ENCODE data around the gene GAPT.
"Not testable (repeated sequence)": the region's sequence is repeated elsewhere in the genome, so short reads cannot be mapped to it uniquely, and the experiment has no call there.

The GAPT gene

DNA sequence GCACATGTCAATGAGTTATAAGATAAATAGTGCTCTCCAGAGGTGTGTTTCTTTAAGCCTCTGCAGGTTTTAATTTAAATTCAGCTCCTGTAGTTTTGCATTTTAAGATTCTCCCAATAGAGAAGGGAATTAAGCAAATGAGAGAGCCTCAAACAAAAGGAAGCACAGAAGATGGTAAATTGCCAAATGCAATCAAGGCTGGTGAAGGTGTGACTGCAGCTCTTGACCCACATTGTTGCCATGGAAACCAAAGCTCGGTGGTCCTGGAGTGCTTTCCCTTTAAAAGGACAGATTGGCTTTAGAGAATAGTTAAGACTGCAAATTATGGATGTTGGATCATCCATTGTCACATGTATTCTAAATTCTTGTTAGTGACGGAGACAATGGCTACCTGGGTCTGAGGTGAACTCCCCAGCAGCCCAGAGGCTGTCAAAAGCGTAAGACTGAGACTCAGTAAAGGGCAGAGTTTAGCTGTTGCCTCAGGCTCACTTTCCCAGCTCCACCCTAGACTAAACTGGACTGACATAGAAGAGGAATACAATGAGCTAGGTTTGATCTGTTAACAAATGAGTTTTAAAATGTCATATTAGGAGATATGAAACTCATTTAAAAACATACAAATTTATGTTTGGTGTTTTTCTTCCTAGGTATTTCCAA, 12.3 kb downstream of the GAPT start:
- no peak for DNase-seq (ENCODE audit: low read depth, low spot score)

- DNase-seq (ENCODE audit: low read depth, low spot score), result no peak
These were observed 13.5 kb downstream of the GAPT start for GRCh38 chr5:58504766-58505165.

DNA sequence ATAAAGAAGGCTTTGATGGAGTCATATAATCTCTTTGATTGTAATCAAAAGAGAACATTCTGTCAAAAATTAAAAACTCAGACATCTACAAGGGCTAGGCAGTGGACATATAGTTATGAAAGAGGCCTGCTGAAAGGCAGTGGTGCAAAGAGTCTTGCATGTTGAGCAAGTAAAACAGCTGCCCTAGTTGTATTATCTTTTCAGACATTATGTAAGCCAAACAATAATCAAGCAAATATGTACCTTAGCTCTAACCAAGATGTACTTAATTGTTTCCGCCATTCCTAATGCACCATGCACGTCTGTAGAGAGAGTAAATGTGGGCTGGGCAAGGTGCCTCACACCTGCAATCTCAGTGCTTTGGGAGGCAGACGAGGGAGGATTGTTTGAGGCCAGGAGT, 14.3 kb downstream of the GAPT start:
- DNase-seq (ENCODE audit: low read depth, low spot score), result no peak

DNA sequence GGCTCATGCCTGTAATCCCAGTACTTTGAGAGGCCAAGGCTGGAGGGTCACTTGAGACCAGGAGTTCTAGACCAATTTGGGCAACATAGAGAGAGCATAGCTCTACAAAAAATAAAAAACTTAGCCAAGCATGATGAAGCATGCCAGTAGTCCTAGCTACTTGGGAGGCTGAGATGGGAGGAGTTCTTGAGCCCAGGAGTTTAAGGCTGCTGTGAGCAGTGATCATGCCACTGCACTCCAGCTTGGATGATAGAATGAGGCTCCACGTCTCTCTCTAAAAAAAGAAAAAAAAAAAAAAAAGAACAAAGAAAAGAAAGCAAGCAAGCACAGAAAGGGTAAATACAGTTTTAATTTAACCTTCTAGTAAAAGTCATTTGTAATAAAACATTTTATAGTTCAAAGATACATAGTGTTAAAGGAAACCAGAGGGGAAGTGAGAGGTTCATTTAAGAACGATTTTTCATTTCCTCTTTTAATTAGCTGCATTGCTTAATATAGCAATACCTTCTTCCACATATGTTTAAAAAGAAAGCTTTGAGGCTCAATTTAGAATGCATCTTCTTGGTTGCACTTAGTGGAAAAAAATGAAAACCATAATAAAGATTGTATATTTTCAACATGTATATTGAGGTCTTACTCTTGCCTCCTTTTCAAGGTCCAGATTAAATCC, 14.9 kb downstream of the GAPT start:
- no peak for DNase-seq (ENCODE audit: low read depth, low spot score)

DNA sequence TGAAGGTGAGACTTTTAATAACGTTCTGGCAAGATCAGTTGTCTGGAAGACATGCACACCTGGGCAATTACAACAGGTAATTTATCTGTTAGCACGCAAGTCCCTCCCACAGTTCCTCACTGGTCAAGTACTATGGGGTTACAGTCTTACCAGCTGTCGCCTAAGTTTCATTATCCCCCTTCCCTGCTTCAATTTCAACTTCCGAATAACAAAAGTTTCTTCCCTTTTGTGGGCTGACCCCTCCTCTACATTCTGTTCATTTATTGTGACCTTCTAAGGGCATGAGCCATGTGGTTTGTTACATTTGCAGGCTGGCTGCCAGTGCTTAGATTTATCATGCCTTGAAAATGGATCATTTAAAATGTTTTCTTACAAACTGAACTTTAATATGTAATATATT, 16.5 kb downstream of the GAPT start:
- DNase-seq (ENCODE audit: low read depth, low spot score), result no peak

GRCh38 chr5:58517198-58517597, 26.0 kb downstream of the GAPT start:
- DNase-seq (ENCODE audit: low read depth, low spot score), result no peak

DNA sequence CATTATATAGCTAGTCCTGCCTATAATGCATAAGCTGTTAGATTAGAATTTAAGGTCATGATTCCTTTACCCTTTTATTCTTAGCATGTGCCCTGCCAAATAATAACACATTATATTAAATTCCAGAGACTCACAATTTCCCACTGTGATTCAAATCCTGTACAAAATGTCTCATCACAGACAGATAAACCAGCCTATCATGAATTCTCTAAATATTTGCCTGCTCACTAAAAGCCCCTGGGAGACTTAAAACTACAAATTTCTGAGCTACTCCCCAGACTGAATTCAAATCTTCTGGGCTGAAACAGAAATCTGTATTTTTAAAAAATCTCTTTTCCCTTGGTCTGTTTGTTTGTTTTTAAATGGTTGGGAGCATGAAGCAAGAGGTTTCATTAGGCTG, 32.7 kb downstream of the GAPT start:
- DNase-seq (ENCODE audit: low read depth, low spot score), result no peak

DNA sequence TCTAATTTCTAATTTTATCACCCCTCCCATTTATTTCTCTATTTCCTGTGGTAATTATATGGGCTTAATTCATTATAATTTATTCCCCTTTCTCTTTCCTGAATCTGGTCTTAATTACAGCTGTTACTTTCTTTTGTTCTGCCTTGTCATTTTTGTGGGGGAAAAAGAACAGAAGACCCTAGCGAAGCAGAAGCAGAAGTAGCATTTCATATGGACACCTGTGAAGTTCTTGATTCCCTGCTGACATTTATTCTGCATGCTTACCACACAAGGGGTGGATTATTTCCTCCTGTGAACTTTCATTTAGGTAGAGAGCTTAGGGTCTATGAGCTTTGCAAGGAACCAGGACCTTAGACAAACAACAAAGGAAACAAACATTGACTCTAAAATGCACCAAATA, 33.3 kb downstream of the GAPT start:
- no peak for DNase-seq (ENCODE audit: low read depth, low spot score)

DNA sequence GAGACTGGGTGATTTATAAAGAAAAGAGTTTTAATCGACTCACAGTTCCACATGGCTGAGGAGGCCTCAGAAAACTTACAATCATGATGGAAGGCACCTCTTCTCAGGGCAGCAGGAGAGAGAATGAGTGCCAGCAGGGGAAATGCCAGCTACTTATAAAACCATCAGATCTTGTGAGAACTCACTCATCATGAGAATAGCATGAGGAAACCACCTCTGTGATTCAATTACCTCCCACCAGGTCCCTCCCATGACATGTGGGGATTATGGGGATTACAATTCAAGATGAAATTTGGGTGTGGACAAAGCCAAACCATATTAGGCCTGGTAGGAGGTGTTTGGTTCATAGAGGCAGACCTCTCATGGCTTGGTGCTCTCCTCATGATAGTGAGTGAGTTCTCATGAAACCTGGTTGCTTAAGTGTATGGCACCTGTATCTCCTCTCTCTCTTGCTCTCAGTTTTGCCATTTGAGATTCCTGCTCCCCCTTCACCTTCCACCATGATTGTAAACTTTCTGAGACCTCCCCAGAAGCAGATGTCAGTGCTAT, 39.8 kb downstream of the GAPT start:
- DNase-seq (ENCODE audit: low read depth, low spot score), result no peak

- not testable (repeated sequence) for DNase-seq (ENCODE audit: low read depth, low spot score)
These were observed 50.7 kb downstream of the GAPT start for GRCh38 chr5:58541935-58542334.

DNA sequence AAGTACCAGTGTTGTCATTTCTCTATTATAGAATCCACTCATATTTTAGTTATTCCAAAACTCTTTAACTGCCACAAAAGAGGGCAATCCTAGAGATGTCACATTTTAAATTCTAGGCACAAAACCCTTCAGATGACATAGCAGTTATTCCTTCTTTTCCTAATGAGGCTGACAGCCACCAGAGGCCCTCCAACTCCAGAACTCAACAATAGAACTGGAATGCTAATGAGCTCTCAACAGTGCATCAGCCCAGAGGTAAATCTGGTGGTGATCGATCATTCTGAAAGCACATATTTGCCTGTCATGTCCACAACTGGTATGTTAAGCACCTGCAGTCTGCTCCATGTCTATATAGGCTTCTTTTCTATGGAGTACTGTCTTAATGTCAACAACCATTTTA, 51.5 kb downstream of the GAPT start:
- no peak for DNase-seq (ENCODE audit: low read depth, low spot score)

DNA sequence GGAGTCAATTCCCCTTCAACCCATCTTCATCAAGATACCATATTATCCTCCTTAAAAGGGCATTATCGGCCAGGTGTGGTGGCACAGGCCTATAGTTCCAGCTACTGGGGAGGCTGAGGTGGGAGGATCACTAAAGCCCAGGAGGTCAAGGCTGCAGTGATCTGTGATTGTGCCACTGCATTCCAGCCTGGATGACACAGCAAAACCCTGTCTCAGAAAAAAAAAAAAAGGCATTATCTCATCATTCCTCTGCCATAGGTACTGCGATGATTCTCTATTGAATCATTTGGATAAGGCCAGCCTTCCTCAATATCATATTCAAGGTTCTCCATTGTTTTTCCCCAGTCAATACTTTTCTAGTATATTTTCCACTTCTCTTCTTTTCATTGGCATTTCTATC, 52.5 kb downstream of the GAPT start:
- no peak for DNase-seq (ENCODE audit: low read depth, low spot score)

GRCh38 chr5:58544195-58544594, 53.0 kb downstream of the GAPT start:
- DNase-seq (ENCODE audit: low read depth, low spot score), result no peak

DNA sequence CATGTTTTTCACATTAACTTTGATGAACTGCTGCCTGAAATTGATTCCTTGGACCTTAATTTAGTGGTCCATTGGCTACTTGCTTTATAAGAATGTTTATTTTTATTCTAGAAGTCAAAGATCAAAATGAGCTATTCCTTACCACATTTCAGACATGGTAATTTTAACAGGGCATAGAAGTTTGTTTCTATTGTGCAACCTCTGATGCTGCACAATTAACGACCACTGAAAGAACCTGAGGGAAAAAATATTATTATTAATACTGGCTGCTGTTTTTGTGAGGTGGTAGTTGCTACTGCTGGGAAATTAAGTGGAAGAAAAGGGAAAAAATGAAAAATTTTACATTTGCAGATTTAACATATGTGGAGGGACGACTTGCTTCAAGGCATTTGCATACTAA, 53.7 kb downstream of the GAPT start:
- DNase-seq (ENCODE audit: low read depth, low spot score), result no peak

DNA sequence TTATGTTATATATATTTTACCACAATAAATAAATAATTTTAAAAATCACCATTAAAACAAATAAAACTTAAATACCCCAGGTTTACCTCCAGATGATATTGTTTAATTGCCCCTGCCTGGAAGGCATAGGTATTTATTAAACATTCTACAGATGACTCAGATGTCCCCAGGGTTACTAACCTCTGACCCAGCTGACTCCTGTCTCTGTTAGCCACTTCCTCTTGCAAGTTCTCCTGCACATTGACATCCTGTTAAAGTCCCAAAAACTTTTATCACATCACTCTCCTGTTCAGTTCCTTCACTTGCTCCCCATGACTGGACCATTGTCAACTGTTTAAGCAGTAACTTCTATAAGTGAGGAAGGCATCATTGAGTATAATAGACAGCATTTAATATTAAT, 54.7 kb downstream of the GAPT start:
- DNase-seq (ENCODE audit: low read depth, low spot score), result no peak

Measured in activated CD4-positive, CD25-positive, alpha-beta regulatory T cell treated with anti-CD3 and anti-CD28 coated beads, Interleukin-2, amount 50 U/mL, for 16 hours (primary cell).